ENCODE results near the gene COPRS. TPM values are rescaled to one million over a fixed set of nuclear protein-coding genes. Genes with fewer than 3 reads are reported as not detected.

COPRS gene
- total and polyA plus RNA-seq, 2 of the 4 experiments (the other 2 are of a cell fraction), result 95.3 to 123 TPM

GRCh38 chr17:31815212-31815730 is 43.8 kb downstream of the COPRS start:
- Histone ChIP-seq H3K27ac (ENCODE audit: insufficient read depth, low read length) (no peak overlapping the region), H2AFZ (replicated peaks; ENCODE audit: low read length, poor library complexity) (no peak overlapping the region), H2BK20ac (ENCODE audit: low read depth, low read length) (no peak overlapping the region), H3K9ac (ENCODE audit: low read depth, low read length) (no peak overlapping the region), H3K18ac (ENCODE audit: low read depth, low read length) (no peak overlapping the region), H3K4me1 (ENCODE audit: control insufficient read depth, insufficient read depth, low read length) (no peaks in the 10 kb centered on the region; the same call in 1 of the 2 replicates), H4K8ac (ENCODE audit: low read depth in 2 of 2, low read length in 2 of 2) (no peak overlapping the region), H3K4me2 (ENCODE audit: low read depth, low read length) (no peak overlapping the region), H3K79me1 (ENCODE audit: low read depth in 1 of 2, low read length in 2 of 2) (no peaks in the 10 kb centered on the region), H3K23ac (ENCODE audit: low read depth, low read length) (no peak overlapping the region), H3K4ac (ENCODE audit: low read depth, low read length) (no peak overlapping the region), H3K9me3 (ENCODE audit: control insufficient read depth, insufficient read depth, low read length) (no peaks in the 10 kb centered on the region), H3K56ac (ENCODE audit: extremely low read depth, insufficient read depth, low read length) (no peak overlapping the region), H4K5ac (ENCODE audit: low read depth, low read length) (no peak overlapping the region), H2AK5ac (ENCODE audit: low read depth, low read length) (no peak overlapping the region), H3K4me3 (ENCODE audit: insufficient read depth, low read depth, low read length) (no peak overlapping the region), H2BK15ac (ENCODE audit: low read depth, low read length) (no peak overlapping the region), H3K9me1 (ENCODE audit: insufficient read depth, low read length) (0 out of 2 replicates have a peak, but pooled peaks cover 4% of the 10 kb centered on the region), H2AK9ac (replicated peaks; ENCODE audit: low read depth, low read length, poor library complexity) (no peak overlapping the region), H3K27me3 (ENCODE audit: control insufficient read depth, insufficient read depth, low read length) (no peaks in the 10 kb centered on the region), H2BK120ac (ENCODE audit: low read depth, low read length) (no peak overlapping the region), H4K20me1 (ENCODE audit: insufficient read depth, low read length) (no peaks in the 10 kb centered on the region), H3K36me3 (ENCODE audit: control insufficient read depth, insufficient read depth, low read length) (no peaks in the 10 kb centered on the region), H2BK5ac (ENCODE audit: low read depth, low read length, poor library complexity, severe bottlenecking) (no peak overlapping the region), H3K14ac (replicated peaks; ENCODE audit: low read depth, low read length) (no peak overlapping the region), H4K91ac (ENCODE audit: insufficient read depth, low read depth, low read length) (no peak overlapping the region)
- in situ Hi-C loops (cut with MboI; ENCODE audit: low sequenced_read_pairs) (no loop called here), dilution Hi-C loops (cut with HindIII; ENCODE audit: low sequenced_read_pairs, unreplicated experiment) (no loop called here), intact Hi-C loops (cut with micrococcal nuclease) (loop anchor here (10.0 kb wide), 1 partner anchor 120 kb away; no protein-coding TSS in a partner anchor)
- BruUV-seq (replicated peaks), result no TSS peak
- ChIA-PET POLR2A (ENCODE audit: unreplicated experiment) (no interaction called here), CTCF (interaction anchor here (0.6 kb wide), 2 partner anchors 22 to 304 kb away, joined by 3 to 4 read pairs; no protein-coding TSS in a partner anchor)
- TF ChIP-seq RAD21 (IDR thresholded peaks at IDR 0.05; ENCODE audit: low read length), result no peak
- no peak for TF ChIP-seq ELK1 (IDR thresholded peaks at IDR 0.05; ENCODE audit: borderline replicate concordance, low read depth, low read length)
- no peak for TF ChIP-seq CTCF (conservative IDR thresholded peaks at IDR 0.05; ENCODE audit: low read depth, low read length)
- no peak for TF ChIP-seq POLR2A (IDR thresholded peaks at IDR 0.05; ENCODE audit: low read depth, low read length)
- TF ChIP-seq USF2 (IDR thresholded peaks at IDR 0.05; ENCODE audit: low read depth, low read length), result no peak
- no peak for TF ChIP-seq MAZ (IDR thresholded peaks at IDR 0.05; ENCODE audit: borderline replicate concordance, low read depth, low read length)
- no peak for TF ChIP-seq RFX5 (IDR thresholded peaks at IDR 0.05; ENCODE audit: low read depth, low read length)
- TF ChIP-seq CEBPB (IDR thresholded peaks at IDR 0.05; ENCODE audit: low read depth, low read length), result no peak
- ATAC-seq (ENCODE audit: low read depth) (no peak), DNase-seq (no peak)
- WGBS, 2 experiments (ENCODE audit: extremely low coverage in 2 of 2, insufficient read length in 1 of 2), result 63% methylated on average over 3 of the region's 5 CpGs; no CpG with 5 or more reads in 1 of the 2 experiments
